Activated CD4-positive, alpha-beta memory T cell treated with anti-CD3 and anti-CD28 coated beads for 36 hours (primary cell): ENCODE data around the gene L3MBTL3. TPM values are rescaled to one million over a fixed set of nuclear protein-coding genes. Genes with fewer than 3 reads are reported as not detected.
"Not testable (repeated sequence)": the region's sequence is repeated elsewhere in the genome, so short reads cannot be mapped to it uniquely, and the experiment has no call there.

Source experiments
- CTCF ChIA-PET: fragments of 350-600 bp; sonication (Branson Sonifier 250); formaldehyde crosslinking; loops from one replicate; lab custom pipeline; 2021; ENCODE audit warnings: antibody characterized with exemption, inconsistent platforms; lab: Charles Lee
- POLR2A ChIA-PET: fragments of 350-600 bp; sonication (Branson Sonifier 250); formaldehyde crosslinking; loops from one replicate; lab custom pipeline; 2021; ENCODE audit warnings: antibody characterized with exemption; lab: Charles Lee
- DNase-seq: peaks from one replicate; pipeline ENCODE4 v3.0.0-alpha.2; 2020
- H3K27ac Mint-ChIP-seq: one replicate; pipeline ENCODE4 v1.8.0; 2021; ENCODE audit warnings: mixed read lengths
- H3K27me3 Mint-ChIP-seq: one replicate; pipeline ENCODE4 v1.8.0; 2021; ENCODE audit warnings: mixed read lengths
- H3K36me3 Mint-ChIP-seq: one replicate; pipeline ENCODE4 v1.8.0; 2021; ENCODE audit warnings: mixed read lengths
- H3K4me1 Mint-ChIP-seq: one replicate; pipeline ENCODE4 v1.8.0; 2021; ENCODE audit warnings: low read depth, mixed read lengths
- H3K4me3 Mint-ChIP-seq: one replicate; pipeline ENCODE4 v1.8.0; 2021; ENCODE audit warnings: mild to moderate bottlenecking, mixed read lengths
- H3K9me3 Mint-ChIP-seq: one replicate; pipeline ENCODE4 v1.8.0; 2021; ENCODE audit warnings: mixed read lengths
- intact Hi-C: fragments of 100-400 bp; cut with micrococcal nuclease; formaldehyde crosslinking; loops from one replicate; pipeline ENCODE4 v1.15.1; 2023
- total RNA-seq, 2 experiments: library from RNA; stranded (reverse); gene quantifications; one replicate each; pipeline ENCODE4 v1.2.3, GENCODE V29; 2021

L3MBTL3 gene
- total RNA-seq, 2 experiments from 2014 or later = 5.2 to 7.4 TPM

DNA sequence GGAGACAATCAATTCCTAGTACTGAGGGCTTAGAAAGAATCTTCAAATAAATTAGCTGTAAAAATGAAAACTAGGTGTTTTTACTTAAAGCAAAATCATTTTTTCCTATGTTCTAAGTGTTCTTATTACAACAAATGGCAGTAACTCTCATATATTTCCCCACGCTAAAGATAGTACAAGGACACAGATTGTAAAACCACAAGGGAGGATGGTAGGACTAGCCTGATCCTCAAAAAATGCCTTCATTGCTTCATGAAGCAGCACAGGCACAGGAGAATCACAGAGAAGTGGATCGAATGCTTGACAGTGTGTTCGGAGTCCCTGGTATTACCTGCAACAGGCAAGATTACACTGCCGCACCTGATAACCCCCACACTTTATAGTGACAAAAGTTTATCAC is 145.9 kb downstream of the L3MBTL3 start:
- Mint-ChIP-seq H3K36me3 (peaks cover 8% of the 10 kb centered on the region), H3K4me1 (peaks cover 5% of the 10 kb centered on the region), H3K27ac (no peak overlapping the region), H3K9me3 (peaks cover 8% of the 10 kb centered on the region), H3K27me3 (no peaks in the 10 kb centered on the region), H3K4me3 (no peak overlapping the region)
- intact Hi-C loops = no loop called here
- POLR2A ChIA-PET = no interaction called here
- no peak for DNase-seq
- CTCF ChIA-PET = no interaction called here

DNA sequence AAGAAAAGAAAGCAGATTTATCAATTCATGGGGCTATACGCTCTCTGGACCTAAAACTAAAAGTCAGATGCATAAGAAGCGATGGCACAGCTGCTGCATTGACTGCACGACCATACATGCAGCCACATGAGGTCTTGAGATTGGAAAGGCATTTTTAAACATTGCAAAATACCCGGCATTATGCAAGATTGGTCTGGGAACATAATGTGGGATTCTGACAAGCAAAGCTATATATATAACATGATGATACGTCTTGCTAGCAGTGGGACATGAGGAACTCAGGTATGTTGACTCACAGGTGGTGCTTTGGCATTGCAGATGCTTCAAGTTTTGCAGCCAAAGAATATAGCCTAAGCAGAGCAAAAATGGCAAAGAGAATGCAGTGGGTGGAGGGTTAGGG is 149.3 kb downstream of the L3MBTL3 start:
- Mint-ChIP-seq H3K36me3 (peaks cover 7% of the 10 kb centered on the region), H3K27ac (no peak overlapping the region), H3K27me3 (no peaks in the 10 kb centered on the region), H3K9me3 (peaks cover 26% of the 10 kb centered on the region), H3K4me1 (peaks cover 3% of the 10 kb centered on the region), H3K4me3 (no peak overlapping the region)
- intact Hi-C loops = no loop called here
- ChIA-PET CTCF (no interaction called here), POLR2A (no interaction called here)
- DNase-seq = no peak

DNA sequence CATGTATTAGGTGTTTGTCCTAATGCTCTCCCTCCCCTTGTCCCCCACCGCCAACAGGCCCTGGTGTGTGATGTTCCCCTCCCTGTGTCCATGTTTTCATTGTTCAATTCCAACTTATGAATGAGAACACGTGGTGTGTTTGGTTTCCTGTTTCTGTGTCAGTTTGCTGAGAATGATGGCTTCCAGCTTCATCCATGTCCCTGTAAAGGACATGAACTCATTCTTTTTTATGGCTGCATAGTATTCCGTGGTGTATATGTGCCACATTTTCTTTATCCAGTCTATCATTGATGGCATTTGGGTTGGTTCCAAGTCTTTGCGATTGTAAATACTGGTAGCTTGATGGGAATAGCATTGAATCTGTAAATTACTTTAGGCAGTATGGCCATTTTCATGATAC is 151.8 kb downstream of the L3MBTL3 start:
- CTCF ChIA-PET, H3K27me3 Mint-ChIP-seq: not testable (repeated sequence)
- peaks cover 16% of the 10 kb centered on the region for H3K36me3 Mint-ChIP-seq

DNA sequence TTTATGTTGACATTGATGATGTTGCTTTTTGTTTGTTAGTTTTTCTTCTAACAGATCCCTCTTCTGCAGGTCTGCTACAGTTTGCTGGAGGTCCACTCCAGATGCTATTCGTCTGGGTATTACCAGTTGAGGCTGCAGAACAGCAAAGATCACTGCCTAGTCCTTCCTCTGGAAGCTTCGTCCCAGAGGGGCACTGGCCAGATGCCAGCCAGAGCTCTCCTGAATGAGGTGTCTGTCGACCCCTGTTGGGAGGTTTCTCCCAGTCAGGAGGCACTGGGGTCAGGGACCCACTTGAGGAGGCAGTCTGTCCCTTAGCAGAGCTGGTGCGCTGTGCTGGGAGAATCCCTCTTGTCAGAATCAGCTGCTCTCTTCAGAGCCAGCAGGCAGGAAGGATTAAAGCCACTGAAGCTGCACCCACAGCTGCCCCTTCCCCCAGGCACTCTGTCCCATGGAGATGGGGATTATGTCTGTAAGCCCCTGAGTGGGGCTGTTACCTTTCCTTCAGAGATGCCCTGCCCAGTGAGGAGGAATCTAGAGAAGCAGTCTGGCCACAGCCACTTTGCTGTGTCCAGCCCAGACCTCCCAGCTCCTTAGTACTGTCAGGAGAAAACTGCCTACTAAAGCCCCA is 155.1 kb downstream of the L3MBTL3 start:
- H3K9me3 Mint-ChIP-seq = peaks cover 29% of the 10 kb centered on the region
- POLR2A ChIA-PET, H3K27me3 Mint-ChIP-seq, CTCF ChIA-PET, H3K27ac Mint-ChIP-seq, DNase-seq, intact Hi-C loops, H3K4me3 Mint-ChIP-seq: not testable (repeated sequence)
- peaks cover 10% of the 10 kb centered on the region for H3K4me1 Mint-ChIP-seq
- peaks cover 18% of the 10 kb centered on the region for H3K36me3 Mint-ChIP-seq

More for the DNA sequence above, 151.8 kb downstream of the L3MBTL3 start:
- H3K4me3 Mint-ChIP-seq, intact Hi-C loops, H3K27ac Mint-ChIP-seq, DNase-seq, POLR2A ChIA-PET, H3K4me1 Mint-ChIP-seq: not testable (repeated sequence)
- peaks cover 29% of the 10 kb centered on the region for H3K9me3 Mint-ChIP-seq

DNA sequence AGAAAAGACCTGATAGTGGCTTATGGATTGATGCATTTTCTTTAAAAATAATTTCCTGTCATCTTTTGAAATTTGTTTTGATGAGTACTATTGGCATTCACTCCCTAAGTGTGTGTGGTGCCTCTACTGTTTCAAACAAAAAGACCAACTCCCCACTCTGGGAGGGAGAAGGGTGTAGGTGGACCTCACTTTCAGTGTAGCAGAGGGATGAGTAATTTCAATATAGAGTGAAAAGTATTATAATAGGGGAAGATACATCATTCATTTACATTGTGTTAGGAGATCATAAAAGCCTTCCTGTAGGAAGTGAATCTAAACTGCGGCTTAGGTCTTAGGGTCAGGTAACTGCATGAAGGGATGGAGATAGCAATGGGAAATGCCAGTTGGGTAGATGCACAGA is 158.0 kb downstream of the L3MBTL3 start:
- Mint-ChIP-seq H3K4me1 (peaks cover 10% of the 10 kb centered on the region), H3K36me3 (peaks cover 20% of the 10 kb centered on the region), H3K9me3 (peaks cover 17% of the 10 kb centered on the region), H3K4me3 (no peak overlapping the region), H3K27me3 (no peaks in the 10 kb centered on the region), H3K27ac (no peak overlapping the region)
- POLR2A ChIA-PET = no interaction called here
- intact Hi-C loops = no loop called here
- CTCF ChIA-PET = interaction anchor here (1.4 kb wide), 1 partner anchor 522 kb away, joined by 3 read pairs; no protein-coding TSS in a partner anchor
- DNase-seq = no peak

DNA sequence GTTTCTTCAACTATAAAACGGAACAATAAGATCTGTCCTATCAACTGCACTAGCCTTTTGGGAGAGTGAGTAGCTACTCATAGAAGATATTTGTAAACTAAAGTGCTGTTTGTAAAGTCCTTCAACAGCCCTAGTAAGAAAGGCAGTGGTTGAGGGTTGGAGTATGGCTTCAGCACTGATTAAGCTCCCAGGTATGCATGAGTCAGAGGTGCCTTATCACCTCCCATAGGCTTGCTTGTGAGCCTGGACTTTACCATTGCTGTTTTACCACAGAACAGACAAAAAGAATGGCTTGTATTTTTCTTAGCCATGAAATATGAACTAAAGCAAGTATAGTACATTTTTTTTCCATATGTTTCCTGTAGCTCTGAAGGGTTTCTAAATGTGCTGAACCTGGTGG is 160.3 kb downstream of the L3MBTL3 start:
- Mint-ChIP-seq H3K27me3 (no peaks in the 10 kb centered on the region), H3K4me1 (peaks cover 15% of the 10 kb centered on the region), H3K27ac (no peak overlapping the region), H3K4me3 (no peak overlapping the region), H3K36me3 (peaks cover 14% of the 10 kb centered on the region), H3K9me3 (no peaks in the 10 kb centered on the region)
- DNase-seq = no peak
- ChIA-PET CTCF (no interaction called here), POLR2A (interaction anchor here (0.6 kb wide), 1 partner anchor 39 kb away, joined by 3 read pairs; no protein-coding TSS in a partner anchor)
- intact Hi-C loops = no loop called here

DNA sequence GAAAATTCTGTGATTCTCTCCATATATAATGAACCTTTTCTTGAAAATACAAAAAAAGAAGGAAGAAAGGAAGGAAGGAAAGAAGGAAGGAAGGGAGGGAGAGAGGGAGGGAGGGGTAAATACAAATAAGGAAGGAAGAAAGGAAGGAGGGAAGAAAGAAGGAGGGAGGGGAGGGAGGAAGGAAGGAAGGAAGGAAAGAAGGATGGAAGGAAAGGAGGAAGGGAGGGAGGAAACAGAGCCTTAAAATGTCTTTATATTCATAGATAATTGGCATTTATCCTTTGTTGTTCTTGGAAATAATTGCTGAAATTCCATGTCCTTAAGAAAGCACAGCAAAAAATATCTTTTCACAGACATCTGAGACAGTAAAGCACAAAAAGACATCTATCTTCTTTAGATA is 164.1 kb downstream of the L3MBTL3 start:
- ChIA-PET CTCF (interaction anchor here (0.7 kb wide), 2 partner anchors 99 to 255 kb away, joined by 3 read pairs; no protein-coding TSS in a partner anchor), POLR2A (interaction anchor here (0.6 kb wide), 1 partner anchor 61 kb away, joined by 3 read pairs; no protein-coding TSS in a partner anchor)
- no peaks in the 10 kb centered on the region for H3K27me3 Mint-ChIP-seq
- intact Hi-C loops = no loop called here
- no peak overlapping the region for H3K4me3 Mint-ChIP-seq
- peaks cover 5% of the 10 kb centered on the region for H3K36me3 Mint-ChIP-seq
- DNase-seq = no peak
- no peaks in the 10 kb centered on the region for H3K9me3 Mint-ChIP-seq
- H3K4me1 Mint-ChIP-seq = peaks cover 32% of the 10 kb centered on the region
- no peak overlapping the region for H3K27ac Mint-ChIP-seq

DNA sequence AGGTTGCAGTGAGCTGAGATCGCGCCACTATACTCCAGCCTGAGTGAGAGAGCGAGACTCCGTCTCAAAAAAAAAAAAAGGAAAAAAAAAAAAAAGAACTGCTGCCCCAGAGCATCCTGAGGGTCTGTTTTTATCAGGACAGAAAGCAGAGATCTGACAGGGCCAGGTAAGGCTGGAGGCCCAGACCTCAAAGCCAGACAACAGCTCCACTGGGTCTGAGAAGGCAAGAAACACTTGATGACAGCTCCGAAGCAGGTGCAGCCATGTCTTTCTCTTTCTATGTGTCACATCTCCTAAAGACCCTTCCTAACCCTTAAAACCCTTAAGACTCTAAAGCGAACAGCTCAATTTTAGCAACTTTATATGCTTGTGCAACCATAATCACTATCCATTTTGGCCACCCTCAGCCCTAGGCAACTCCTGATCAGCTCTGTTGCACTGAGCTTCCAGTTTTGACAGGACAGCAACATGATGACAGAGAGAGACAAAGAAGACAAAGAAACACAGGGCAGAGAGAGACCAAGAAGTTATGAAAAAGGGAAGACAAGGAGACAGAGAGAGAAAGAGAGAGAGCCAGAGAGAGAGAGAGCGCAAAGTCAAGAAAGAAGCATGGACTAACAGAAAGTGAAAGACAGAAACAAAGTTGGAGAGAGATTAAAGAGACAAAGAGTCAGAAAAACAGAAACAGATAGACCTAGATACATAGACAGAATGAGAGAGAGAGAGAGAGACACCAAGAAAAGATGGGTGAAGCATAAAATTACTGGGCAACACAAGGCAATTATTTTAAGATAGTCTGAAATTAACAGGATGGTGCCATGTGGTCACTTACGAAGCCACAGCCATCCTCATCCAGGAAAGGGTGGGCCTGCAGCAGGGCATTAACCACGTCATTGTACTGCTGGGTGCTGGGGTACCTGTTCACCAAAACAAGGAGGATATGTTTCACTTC is 165.2 kb downstream of the L3MBTL3 start:
- intact Hi-C loops = loop anchor here (1.0 kb wide), 1 partner anchor 45 kb away; no protein-coding TSS in a partner anchor
- POLR2A ChIA-PET = interaction anchor here (0.6 kb wide), 1 partner anchor 62 kb away, joined by 3 read pairs; no protein-coding TSS in a partner anchor
- DNase-seq = peak; percentile 61
- Mint-ChIP-seq H3K4me1 (peaks cover 40% of the 10 kb centered on the region), H3K4me3 (peak overlapping the region; percentile 52), H3K27ac (peak overlapping the region; percentile 77), H3K27me3 (no peaks in the 10 kb centered on the region), H3K9me3 (no peaks in the 10 kb centered on the region), H3K36me3 (peaks cover 5% of the 10 kb centered on the region)
- CTCF ChIA-PET = interaction anchor here (0.7 to 1.0 kb wide), 2 partner anchors 98 to 99 kb away, joined by 3 read pairs; no protein-coding TSS in a partner anchor

DNA sequence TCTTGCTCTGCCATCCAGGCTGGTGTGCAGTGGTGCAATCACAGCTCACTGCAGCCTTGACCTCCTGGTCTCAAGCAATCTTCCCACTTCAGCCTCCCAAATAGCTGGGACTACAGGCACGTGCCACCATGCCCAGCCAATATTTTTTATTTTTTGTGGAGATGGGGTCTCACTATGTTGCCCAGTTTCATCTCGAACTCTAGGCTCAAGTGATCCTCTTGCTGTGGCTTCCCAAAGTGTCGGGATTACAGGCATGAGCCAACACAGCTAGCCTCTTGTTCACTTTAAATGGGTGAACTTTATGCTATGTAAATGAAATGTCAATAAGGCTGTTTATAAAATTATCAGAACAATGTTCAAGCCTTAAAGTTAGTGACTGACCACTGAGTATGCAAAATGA is 167.3 kb downstream of the L3MBTL3 start:
- ChIA-PET POLR2A (no interaction called here), CTCF (interaction anchor here (1.2 kb wide), 1 partner anchor 38 kb away, joined by 3 read pairs; no protein-coding TSS in a partner anchor)
- H3K27me3 Mint-ChIP-seq = no peaks in the 10 kb centered on the region
- no peak for DNase-seq
- H3K9me3 Mint-ChIP-seq = no peaks in the 10 kb centered on the region
- no peak overlapping the region for H3K27ac Mint-ChIP-seq
- H3K36me3 Mint-ChIP-seq = peaks cover 3% of the 10 kb centered on the region
- H3K4me1 Mint-ChIP-seq = peaks cover 56% of the 10 kb centered on the region
- H3K4me3 Mint-ChIP-seq = no peak overlapping the region
- intact Hi-C loops = loop anchor here (2.0 kb wide), 3 partner anchors 17 to 53 kb away; partner anchors contain the start of gene SAMD3

DNA sequence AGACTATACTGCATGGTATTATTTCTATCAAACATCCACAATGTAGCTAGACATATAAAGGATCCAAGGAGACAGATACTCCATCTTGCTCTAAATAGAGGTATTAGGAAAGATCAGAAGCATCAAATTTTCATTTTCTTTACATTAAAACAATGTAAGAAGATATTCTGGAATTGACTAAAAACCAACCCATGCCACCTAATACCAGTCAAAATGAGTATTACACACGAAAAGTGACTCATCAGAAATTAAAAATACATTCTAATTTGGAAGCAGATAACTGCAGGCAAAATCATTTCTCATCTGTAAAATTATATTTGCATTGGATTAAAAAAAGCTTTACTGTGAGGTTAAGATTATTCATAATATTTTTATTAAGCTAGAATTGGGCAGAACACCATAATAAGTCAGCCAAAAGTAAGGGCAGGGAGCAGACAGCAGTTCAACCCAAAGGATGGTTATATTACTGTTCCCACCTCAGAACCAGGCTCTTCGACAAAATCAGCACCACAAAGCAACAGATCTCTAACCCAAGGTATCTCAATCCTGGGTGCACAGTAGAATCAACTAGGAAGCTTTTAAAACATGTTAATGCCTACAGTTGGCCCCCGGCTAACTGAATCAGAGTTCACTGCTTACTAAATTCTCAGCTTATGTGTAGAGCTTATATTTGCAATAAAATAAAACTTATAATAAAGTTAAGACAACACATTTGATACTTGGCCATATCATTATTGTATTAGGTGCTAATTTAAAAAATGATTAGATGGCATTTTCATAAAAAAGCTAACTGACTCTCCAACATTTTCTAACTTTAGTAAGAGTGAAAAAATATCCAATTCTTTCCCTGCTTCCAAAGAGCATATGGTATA is 169.2 kb downstream of the L3MBTL3 start:
- intact Hi-C loops = loop anchor here (2.0 kb wide), 3 partner anchors 15 to 55 kb away; partner anchors contain the start of gene SAMD3
- Mint-ChIP-seq H3K27ac (no peak overlapping the region), H3K9me3 (peaks cover under 1% of the 10 kb centered on the region), H3K27me3 (no peaks in the 10 kb centered on the region), H3K4me1 (peaks cover 63% of the 10 kb centered on the region), H3K36me3 (peaks cover 2% of the 10 kb centered on the region), H3K4me3 (no peak overlapping the region)
- no peak for DNase-seq
- CTCF ChIA-PET = interaction anchor here (0.6 to 0.9 kb wide), 3 partner anchors 27 to 476 kb away, joined by 3 read pairs; no protein-coding TSS in a partner anchor
- POLR2A ChIA-PET = no interaction called here

DNA sequence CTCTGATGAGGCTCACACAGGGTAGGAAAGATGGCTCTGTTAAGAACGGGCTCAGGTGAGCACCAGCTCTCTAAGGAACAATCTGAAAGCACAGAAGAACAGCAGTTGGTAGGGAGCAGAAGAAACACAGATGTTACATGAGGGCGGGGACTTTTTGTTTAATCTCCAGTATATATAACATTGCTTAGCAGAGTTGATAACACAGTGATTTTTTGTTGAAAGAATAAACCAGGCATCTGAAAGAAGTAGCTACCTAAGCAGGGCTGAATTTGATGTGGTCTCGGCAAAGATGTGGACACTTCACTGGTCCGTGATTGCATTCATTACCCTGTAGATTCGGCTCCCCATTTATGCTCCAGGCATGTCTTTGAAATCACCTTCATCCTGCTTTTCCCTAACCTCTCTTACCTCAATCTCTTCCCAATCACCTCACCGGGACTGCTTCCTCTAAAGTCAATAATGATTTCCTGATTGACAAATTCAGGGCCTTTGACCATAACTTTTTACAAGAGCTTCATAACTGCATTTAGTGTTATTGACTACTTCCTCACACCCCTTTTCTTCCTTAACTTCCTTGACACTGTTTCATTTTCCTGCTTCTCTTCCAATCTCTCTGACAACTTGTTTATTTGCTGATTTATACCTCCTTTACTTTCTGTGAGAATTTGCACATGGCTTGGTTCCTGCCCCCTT is 170.0 kb downstream of the L3MBTL3 start:
- Mint-ChIP-seq H3K27ac (no peak overlapping the region), H3K4me3 (no peak overlapping the region), H3K4me1 (peaks cover 66% of the 10 kb centered on the region), H3K27me3 (no peaks in the 10 kb centered on the region), H3K9me3 (peaks cover 3% of the 10 kb centered on the region), H3K36me3 (peaks cover 2% of the 10 kb centered on the region)
- ChIA-PET CTCF (no interaction called here), POLR2A (no interaction called here)
- DNase-seq = no peak
- intact Hi-C loops = no loop called here
